OCI-M2 (cell line): Measurements from ENCODE around the gene FUBP1.
"Not testable (repeated sequence)": the region's sequence is repeated elsewhere in the genome, so short reads cannot be mapped to it uniquely, and the experiment has no call there.

Experiments
- DNase-seq: peaks from one replicate; lab custom pipeline; 2025; ENCODE audit not compliant: unreplicated experiment; lab: John Stamatoyannopoulos, UW

Gene FUBP1

DNA sequence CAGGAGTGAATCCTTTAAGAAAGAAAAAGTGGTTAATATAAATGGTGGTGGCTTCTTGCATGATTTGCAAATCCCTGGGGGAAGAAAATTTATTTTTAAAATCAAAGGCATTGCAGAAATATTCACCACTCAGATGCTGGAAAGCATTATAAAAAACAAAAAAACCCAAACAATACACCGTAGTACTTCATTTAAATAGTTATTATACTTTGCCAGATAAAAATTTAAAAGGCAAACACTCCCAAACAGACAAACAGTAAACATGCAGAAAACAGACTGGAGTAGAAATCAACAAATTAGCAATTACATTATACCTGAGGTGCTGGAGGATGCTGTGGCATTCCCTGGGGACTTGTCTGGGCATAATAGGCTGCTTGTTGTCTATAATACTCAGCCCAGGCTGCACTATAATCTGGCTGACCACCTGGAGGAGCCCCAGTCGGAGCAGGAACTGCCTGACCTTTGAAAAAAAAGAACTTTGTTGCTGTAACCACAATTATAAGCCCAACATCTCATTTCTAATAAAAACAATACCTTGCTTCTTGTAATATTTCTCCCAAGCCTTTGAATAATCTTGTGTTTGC, 29.9 kb downstream of the FUBP1 start:
- no peak for DNase-seq

DNA sequence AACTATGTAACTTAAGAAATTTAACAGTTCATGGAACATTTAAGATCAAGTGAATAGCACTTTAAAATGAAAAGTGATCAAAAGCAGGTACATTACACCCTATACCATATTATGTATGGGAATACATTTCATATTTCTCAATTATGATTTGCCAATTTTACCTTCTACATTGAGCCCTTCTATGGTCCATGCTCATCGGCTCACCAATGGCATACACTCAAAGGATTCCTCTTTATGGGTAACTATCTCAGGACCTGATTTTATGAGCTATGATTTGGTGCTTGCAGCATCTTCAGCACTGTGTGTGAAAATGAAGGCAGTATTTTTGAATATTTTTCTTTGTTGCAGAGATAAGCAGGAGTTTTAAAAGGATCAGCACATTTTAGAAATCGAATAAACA, 33.5 kb downstream of the FUBP1 start:
- DNase-seq = no peak

GRCh38 chr1:77942400-77943140, 36.3 kb downstream of the FUBP1 start:
- DNase-seq = no peak

DNA sequence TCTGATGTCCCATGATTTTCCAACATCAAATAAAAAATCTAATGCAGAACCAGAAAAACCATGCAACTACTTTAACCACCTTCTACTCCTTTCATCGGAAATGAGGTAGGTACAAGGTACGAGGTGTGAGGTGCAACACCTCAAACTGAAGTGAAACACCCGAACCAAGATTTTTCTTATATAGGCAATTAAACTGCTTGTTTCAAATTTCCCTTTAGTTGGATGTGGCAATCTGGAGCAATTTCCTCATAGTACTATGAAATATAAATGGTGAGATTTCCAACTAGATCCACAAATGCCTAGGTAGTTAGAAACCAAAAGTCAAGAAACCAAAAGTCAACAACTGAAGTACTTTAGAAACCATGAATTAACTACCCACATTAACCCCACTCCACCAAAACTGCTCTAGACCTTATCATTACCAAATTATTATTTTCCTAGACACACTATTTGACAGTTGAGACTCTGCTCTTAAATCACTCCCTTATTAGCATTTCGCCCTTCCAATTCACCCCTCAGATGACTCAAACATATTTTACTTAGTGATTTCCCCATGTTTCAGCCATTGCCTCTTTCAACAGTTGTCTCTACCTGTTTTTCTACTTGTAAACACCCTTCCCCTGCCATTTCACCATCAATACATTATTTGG, 37.8 kb downstream of the FUBP1 start:
- no peak for DNase-seq

DNA sequence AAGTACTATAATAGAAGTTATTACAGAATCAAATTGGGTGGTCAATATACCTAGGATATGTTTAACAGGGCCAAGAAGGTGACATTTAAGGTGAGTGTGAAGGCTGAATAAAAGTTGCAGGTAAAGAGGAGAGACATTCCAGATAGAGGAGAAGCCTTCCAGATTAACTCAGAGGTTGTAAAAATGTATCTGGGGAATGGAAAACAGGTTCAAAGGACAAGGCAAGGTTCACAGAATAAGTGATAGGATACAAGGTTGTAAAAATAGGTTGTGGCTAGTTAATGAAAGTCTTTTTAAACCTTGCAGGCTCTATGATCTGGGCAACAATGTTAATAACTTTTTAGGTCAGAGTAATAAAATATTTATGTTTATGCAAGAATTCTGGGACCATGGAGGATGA, 40.2 kb downstream of the FUBP1 start:
- no peak for DNase-seq

- DNase-seq = no peak
Measured at GRCh38 chr1:77929806-77930205, 49.1 kb downstream of the FUBP1 start.

DNA sequence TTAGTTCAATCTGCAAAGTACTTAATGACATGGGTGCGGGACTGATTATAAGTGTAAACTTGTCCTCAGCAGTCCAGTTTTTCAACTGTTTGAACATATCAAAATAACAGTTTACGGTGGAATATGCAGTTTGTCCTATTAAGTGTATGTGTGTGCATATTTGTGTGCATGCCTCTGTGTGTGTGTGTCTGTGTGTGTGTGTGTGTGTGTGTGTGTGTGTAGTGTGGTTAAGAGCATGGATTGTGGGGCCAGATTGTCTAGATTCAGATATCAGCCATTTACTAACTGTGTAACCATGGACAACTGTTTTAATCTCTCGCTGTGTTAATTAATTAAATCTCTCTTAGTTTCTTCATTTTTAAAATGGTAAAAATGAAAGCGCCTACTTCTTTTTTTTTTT, 51.5 kb downstream of the FUBP1 start:
- no peak for DNase-seq

DNA sequence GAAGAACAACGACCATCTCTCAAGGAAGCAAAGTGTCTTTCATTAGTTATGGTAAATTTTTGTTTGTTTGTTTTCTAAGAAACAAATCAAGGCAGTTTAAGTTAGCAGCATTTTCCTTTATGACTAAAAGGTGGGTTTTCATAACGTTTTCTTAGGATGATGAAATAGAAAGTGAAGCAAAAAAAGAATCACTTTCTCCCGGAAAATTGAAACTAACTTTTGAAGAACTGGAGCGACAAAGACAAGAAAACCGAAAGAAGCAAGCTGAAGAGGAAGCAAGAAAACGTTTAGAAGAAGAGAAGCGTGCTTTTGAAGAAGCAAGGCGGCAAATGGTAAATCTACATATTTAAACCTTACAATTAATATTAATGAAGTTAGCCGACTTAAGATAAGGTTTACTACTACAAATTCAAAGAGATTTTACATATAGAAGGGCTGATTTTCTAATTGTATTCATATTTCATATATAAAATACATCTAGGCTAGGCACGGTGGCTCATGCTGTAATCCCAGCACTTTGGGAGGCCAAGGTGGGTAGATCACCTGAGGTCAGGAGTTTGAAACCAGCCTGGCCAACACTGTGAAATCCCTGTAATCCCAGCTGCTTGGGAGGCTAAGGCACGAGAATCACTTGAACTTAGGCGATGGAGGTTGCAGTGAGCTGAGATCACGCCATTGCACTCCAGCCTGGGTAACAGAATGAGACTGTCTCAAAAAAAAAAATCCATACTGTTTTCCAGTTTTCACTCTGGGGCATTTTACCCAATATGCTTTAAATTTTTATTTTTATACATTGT, 52.1 kb downstream of the FUBP1 start:
- no peak for DNase-seq

- no peak for DNase-seq
Measured at GRCh38 chr1:77925956-77926355, 52.9 kb downstream of the FUBP1 start.

DNA sequence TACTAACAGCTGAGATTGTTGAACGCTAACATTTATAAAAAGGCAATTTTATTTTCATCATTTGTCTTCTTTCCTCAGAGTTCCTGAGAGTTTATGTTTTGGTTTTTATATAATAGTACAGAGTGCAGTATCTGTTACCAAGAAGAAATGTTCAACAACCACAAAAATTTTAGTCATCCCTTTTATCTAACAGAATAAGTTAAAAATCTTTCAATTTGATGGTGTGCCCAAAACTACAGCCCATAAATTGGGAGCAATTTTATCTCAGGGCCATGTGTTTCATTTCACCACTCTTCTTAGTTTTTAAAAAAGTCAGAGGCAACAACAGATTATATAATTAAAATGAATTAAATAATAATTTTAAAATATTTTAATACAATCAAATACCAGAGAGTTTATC, 53.4 kb downstream of the FUBP1 start:
- DNase-seq = no peak

GRCh38 chr1:77918918-77919317, 60.0 kb downstream of the FUBP1 start:
- DNase-seq = not testable (repeated sequence)

DNA sequence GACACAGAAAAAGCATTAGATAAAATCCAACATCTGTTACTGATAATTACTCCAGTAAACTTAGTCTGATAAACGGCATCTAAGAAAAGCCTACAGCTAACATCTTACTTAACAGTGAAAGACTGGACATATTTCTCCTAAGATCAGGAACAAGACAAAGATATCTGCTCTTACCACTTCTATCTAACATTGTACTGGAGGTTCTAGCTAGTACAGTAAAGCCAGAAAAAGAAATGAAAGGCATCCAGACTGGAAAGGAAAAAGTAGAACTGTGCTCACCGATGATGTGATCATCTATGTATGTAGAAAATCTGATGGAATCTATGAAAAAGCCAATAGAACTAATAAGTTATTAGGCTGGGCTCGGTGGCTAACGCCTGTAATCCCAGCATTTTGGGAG, 68.8 kb downstream of the FUBP1 start:
- DNase-seq = no peak

GRCh38 chr1:77906624-77907023, 72.2 kb downstream of the FUBP1 start:
- DNase-seq = no peak

DNA sequence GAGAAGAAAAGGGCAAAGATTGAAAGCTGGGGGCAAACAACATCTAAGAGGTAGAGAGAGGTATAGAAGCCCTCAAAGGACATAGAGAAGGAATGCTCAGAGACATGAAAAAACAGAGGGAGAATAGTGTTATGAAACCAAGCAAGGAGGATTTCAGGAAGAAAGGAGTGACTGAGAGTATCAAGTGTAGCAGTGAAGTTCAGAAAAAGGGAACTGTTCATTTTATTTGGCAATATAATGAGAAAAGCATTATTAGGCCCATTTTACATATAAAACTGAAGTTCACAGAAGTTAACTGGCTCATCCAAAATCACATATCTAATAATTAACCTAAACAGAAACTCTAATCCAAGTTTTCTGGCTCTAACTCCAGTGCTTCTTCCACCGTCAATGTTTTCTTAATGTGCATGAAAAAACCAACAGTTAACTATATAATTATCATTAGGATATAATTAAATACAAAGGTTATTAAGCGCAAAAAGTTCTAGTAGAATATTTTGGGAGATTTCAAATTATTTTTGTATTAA, 72.8 kb downstream of the FUBP1 start:
- DNase-seq = no peak

- DNase-seq = no peak
Measured at GRCh38 chr1:77905603-77906002, 73.3 kb downstream of the FUBP1 start.

DNA sequence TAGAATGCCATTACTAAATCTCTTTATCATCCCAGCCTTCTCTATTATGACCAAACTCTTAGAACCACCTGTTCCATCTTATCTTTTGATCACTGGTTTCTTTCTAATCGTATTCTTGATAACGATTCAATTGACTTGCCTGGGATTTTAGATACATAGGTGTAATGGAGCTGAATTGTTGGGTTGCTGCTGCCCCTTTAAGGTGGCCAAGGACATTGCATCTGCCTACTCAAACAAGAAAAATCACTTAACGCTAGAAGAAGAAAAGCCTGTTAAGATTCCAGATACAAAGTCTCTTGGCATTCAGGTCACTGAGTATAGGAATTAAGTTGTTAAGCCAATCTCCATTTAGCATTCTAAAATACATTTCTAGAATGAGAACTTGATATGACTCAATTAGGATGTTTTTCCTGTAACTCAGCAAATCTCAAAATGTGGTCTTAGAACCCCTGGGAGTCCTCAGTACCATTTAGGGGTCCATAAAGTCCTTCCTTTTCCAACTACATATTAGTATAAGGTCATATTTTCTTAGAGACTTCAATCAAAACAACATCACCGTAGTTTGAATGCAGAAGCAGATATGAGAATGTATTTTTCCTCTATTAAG, 78.1 kb downstream of the FUBP1 start:
- no peak for DNase-seq

- no peak for DNase-seq
Measured at GRCh38 chr1:77899647-77900320, 79.1 kb downstream of the FUBP1 start.
